Measurements from ENCODE around the gene NTM. TPM values are rescaled to one million over a fixed set of nuclear protein-coding genes. Genes with fewer than 3 reads are reported as not detected.

The NTM gene
- total and polyA plus RNA-seq, 2 donors (not counting 3 experiments of a cell fraction or from before 2014, with no cell fraction given), result 1.00 to 1.1 TPM

DNA sequence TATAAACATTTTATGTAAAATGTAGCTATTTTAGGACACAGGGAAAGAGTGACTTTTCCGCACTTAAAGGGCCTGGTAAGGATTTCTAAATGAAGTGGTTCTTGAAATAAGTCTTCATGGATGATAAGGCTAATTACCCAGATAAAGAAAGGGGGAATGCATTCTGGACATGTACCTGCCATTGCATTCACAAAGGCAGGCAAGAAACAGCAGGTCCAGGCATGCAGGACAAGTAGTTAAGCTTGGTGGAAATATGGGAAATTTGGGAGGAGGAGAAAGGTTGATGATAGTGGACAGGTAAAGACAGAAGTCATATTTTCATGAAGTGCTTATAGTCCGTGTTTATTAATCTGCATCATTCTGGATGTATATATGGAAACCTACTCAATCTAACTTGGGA is 621.2 kb downstream of the NTM start:
- DNase-seq (ENCODE audit: low read depth, low spot score) (no peak), FAIRE-seq (no peak)
- ChIA-PET CTCF (no interaction called here), POLR2A (no interaction called here)
- H3K27ac ChIP-seq (ENCODE audit: insufficient read depth, low read depth, low read length), result no peak overlapping the region
- TF ChIP-seq POLR2A (IDR thresholded peaks at IDR 0.05; ENCODE audit: low read depth, low read length) (no peak), CTCF (IDR thresholded peaks at IDR 0.05; ENCODE audit: extremely low read depth in 1 of 2, insufficient read depth in 1 of 2, low read depth in 1 of 2, low read length in 2 of 2) (no peak), GATA2 (IDR thresholded peaks at IDR 0.05; ENCODE audit: insufficient read depth, insufficient read length, low read depth, low read length) (no peak), JUN (IDR thresholded peaks at IDR 0.05; ENCODE audit: borderline replicate concordance, insufficient read depth, insufficient read length, low read depth) (no peak), FOS (IDR thresholded peaks at IDR 0.05; ENCODE audit: borderline replicate concordance, insufficient read depth, low read length) (no peak), POLR2AphosphoS5 (IDR thresholded peaks at IDR 0.05; ENCODE audit: insufficient read depth, low read depth, low read length) (no peak), MYC (IDR thresholded peaks at IDR 0.05; ENCODE audit: low read depth, low read length) (no peak), EZH2 (IDR thresholded peaks at IDR 0.05; ENCODE audit: borderline replicate concordance, low read depth, low read length, severe bottlenecking) (no peak)
- TF ChIP-seq, protein P1, sequence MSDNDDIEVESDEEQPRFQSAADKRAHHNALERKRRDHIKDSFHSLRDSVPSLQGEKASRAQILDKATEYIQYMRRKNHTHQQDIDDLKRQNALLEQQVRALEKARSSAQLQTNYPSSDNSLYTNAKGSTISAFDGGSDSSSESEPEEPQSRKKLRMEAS (IDR thresholded peaks at IDR 0.05; ENCODE audit: insufficient read depth, insufficient read length), result no peak
- no peaks in the 10 kb centered on the region for H3K9me3 ChIP-seq (replicated peaks; ENCODE audit: control insufficient read depth, insufficient read depth, low read length)
- H2AFZ ChIP-seq (ENCODE audit: low read depth, low read length), result no peak overlapping the region
- no peaks in the 10 kb centered on the region for H3K79me2 ChIP-seq (ENCODE audit: control insufficient read depth, insufficient read depth, low read length)
- H4K20me1 ChIP-seq (replicated peaks; ENCODE audit: control insufficient read depth, extremely low read depth, insufficient read depth, low read length), result no peaks in the 10 kb centered on the region
- no TSS peak for BruUV-seq (replicated peaks)
- H3K4me1 ChIP-seq (ENCODE audit: control insufficient read depth, extremely low read depth, insufficient read depth, low read length), result no peaks in the 10 kb centered on the region
- no peak overlapping the region for H3K4me2 ChIP-seq (ENCODE audit: insufficient read depth, low read length)
- no peaks in the 10 kb centered on the region for H3K36me3 ChIP-seq (ENCODE audit: control insufficient read depth in 2 of 2, extremely low read depth in 1 of 2, insufficient read depth in 2 of 2, low read length in 2 of 2)
- no peak overlapping the region for H3K4me3 ChIP-seq (replicated peaks in 1 of 3; ENCODE audit: insufficient read depth in 1 of 3, low read depth in 1 of 3, low read length in 3 of 3)
- no peaks in the 10 kb centered on the region for H3K9me1 ChIP-seq (replicated peaks; ENCODE audit: control insufficient read depth, extremely low read depth, insufficient read depth, low read length)
- intact Hi-C loops (cut with micrococcal nuclease), result no loop called here
- dilution Hi-C loops (cut with MboI; ENCODE audit: extremely low pct_ligation_motif_present, low sequenced_read_pairs), result no loop called here
- H3K9ac ChIP-seq (replicated peaks; ENCODE audit: extremely low read depth, insufficient read depth, low read length), result no peak overlapping the region
- H3K27me3 ChIP-seq (ENCODE audit: control insufficient read depth in 2 of 2, insufficient read depth in 2 of 2, low read length in 2 of 2), result no peaks in the 10 kb centered on the region

All from endothelial cell of umbilical vein (primary cell).